Measurements from ENCODE around the gene NCLN. TPM values are rescaled to one million over a fixed set of nuclear protein-coding genes. Genes with fewer than 3 reads are reported as not detected.
A peak's percentile ranks its signal among the peaks of the same experiment; 100 is the strongest.

NCLN gene
- total and polyA plus RNA-seq, 8 donors: 16.7 to 381 (median 50.4) TPM

DNA sequence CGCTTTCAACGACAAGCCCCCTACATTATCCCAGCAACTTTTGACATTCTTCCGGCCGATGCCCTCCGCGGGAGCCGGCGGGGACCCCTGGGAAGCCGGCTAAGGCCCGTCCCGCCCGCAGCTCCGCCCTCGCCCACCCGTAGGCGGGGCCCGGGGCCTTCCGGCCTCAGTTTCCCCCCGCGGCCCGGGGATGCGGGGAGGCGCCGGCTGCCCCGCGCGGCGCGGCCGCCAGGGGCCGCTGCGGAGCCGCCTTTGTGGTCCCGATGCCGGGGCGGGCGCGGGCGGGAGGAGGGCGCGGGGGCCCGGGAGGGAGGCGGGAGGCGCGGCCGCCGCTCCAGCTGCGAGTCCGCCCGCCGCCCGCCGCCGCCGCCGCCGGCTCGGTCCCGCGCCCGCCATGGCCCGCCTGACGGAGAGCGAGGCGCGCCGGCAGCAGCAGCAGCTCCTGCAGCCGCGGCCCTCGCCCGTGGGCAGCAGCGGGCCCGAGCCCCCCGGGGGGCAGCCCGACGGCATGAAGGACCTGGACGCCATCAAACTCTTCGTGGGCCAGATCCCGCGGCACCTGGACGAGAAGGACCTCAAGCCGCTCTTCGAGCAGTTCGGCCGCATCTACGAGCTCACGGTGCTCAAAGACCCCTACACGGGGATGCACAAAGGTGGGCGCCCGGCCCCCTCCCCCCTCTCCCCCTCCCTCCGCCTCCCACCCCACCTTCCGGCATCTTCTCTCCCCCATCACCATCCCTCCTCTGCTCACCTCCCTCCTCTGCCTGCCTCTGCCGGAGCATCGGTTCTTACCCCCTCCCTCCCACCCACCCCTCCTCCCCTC is 38.8 kb downstream of the NCLN start, which contains the start of gene CELF5:
TSS of gene CELF5 (plus strand) at position 316 of the 823 bp plus-strand sequence. CDS start at position 395, 79 bp downstream.
- Histone ChIP-seq H3K9me3 (no peaks in the 10 kb centered on the region), H3K27ac (no peak within 1 kb of the TSS), H3K4me3 (peak within 1 kb of the TSS; percentile 27 to 39 (median 33)), H3K36me3 (no peaks in the 10 kb centered on the region), H3K4me1 (peaks cover 4 to 18% (median 9%) of the 10 kb centered on the region in 4 donors), H3K27me3 (peaks cover 9 to 85% (median 64%) of the 10 kb centered on the region in 3 donors)
- WGBS, 5 donors: 2 to 6% (median 3%) methylated on average over 13 to 85 of the region's 94 CpGs
- TF ChIP-seq, protein P1, sequence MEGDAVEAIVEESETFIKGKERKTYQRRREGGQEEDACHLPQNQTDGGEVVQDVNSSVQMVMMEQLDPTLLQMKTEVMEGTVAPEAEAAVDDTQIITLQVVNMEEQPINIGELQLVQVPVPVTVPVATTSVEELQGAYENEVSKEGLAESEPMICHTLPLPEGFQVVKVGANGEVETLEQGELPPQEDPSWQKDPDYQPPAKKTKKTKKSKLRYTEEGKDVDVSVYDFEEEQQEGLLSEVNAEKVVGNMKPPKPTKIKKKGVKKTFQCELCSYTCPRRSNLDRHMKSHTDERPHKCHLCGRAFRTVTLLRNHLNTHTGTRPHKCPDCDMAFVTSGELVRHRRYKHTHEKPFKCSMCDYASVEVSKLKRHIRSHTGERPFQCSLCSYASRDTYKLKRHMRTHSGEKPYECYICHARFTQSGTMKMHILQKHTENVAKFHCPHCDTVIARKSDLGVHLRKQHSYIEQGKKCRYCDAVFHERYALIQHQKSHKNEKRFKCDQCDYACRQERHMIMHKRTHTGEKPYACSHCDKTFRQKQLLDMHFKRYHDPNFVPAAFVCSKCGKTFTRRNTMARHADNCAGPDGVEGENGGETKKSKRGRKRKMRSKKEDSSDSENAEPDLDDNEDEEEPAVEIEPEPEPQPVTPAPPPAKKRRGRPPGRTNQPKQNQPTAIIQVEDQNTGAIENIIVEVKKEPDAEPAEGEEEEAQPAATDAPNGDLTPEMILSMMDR (IDR thresholded peaks at IDR 0.05): peak in 2 of 7 experiments; percentile 52 to 77
- TF ChIP-seq POLR2AphosphoS5 (IDR thresholded peaks at IDR 0.05) (no peak), POLR2A (IDR thresholded peaks at IDR 0.05) (no peak)
- intact Hi-C loops (cut with DNase I; ENCODE audit: low total_unique reads): no loop called here
- DNase-seq: peak; percentile 61 to 86

DNA sequence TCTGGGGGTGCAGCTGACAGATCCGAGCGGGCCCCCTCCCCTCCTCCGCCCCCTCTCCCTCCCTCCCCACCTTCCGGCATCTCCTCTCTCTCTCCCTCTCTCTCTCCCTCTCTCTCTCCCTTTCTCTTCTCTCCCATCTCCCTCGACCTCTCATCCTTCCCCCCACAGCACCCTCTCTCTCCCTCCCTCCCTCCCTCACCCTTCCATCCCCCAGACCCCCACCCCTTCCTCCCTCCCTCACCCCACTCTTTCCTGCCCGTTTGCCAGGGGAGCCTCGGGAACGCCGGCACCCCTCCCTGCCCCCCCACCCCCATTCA is 39.4 kb downstream of the NCLN start:
- H3K4me1 ChIP-seq: peaks cover 4 to 18% (median 9%) of the 10 kb centered on the region in 4 donors
- DNase-seq: no peak
- H3K9me3 ChIP-seq: no peaks in the 10 kb centered on the region
- 0 to 3% (median 0%) methylated on average over 5 to 9 of the region's 9 CpGs for WGBS, 5 donors
- intact Hi-C loops (cut with DNase I; ENCODE audit: low total_unique reads): no loop called here
- TF ChIP-seq, protein P1 (IDR thresholded peaks at IDR 0.05): no peak
- TF ChIP-seq POLR2A (IDR thresholded peaks at IDR 0.05): no peak
- no peak for TF ChIP-seq EP300 (IDR thresholded peaks at IDR 0.05)
- TF ChIP-seq POLR2AphosphoS5 (IDR thresholded peaks at IDR 0.05): no peak
- no peak overlapping the region for H3K4me3 ChIP-seq
- peaks cover 9 to 91% (median 65%) of the 10 kb centered on the region in 3 donors for H3K27me3 ChIP-seq
- no peak overlapping the region for H3K27ac ChIP-seq
- no peaks in the 10 kb centered on the region for H3K36me3 ChIP-seq

DNA sequence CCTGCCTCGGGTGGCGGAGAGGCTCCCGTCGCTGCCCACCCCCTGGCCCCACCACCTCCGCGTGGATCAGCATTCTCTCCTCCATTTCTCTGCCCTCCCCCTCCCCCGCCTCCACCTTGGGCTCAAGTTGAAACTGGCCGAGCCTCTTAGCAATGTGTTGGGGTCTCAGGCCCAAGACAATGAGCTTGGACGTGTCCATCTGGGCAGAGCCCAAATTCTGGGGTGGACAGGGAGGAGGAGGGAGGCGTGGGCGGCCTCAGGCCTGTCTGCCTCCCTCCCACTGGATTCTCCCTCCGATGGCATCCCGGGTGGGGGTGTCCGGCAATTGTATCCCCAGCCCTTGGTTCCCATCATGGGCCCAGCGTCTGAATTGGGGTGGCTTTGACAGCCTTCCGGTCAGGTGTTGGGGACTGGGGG is 40.0 kb downstream of the NCLN start:
- Histone ChIP-seq H3K9me3 (no peaks in the 10 kb centered on the region), H3K27ac (no peak overlapping the region), H3K4me1 (peaks cover 4 to 18% (median 9%) of the 10 kb centered on the region in 4 donors), H3K27me3 (peaks cover 9 to 96% (median 65%) of the 10 kb centered on the region in 3 donors), H3K4me3 (no peak overlapping the region), H3K36me3 (no peaks in the 10 kb centered on the region)
- WGBS, 5 donors: 20 to 46% (median 35%) methylated on average over 6 to 16 of the region's 16 CpGs
- TF ChIP-seq, protein P1 (IDR thresholded peaks at IDR 0.05): no peak
- TF ChIP-seq EP300 (IDR thresholded peaks at IDR 0.05) (no peak), POLR2AphosphoS5 (IDR thresholded peaks at IDR 0.05) (no peak), POLR2A (IDR thresholded peaks at IDR 0.05) (no peak)
- no peak for DNase-seq
- intact Hi-C loops (cut with DNase I; ENCODE audit: low total_unique reads): no loop called here

DNA sequence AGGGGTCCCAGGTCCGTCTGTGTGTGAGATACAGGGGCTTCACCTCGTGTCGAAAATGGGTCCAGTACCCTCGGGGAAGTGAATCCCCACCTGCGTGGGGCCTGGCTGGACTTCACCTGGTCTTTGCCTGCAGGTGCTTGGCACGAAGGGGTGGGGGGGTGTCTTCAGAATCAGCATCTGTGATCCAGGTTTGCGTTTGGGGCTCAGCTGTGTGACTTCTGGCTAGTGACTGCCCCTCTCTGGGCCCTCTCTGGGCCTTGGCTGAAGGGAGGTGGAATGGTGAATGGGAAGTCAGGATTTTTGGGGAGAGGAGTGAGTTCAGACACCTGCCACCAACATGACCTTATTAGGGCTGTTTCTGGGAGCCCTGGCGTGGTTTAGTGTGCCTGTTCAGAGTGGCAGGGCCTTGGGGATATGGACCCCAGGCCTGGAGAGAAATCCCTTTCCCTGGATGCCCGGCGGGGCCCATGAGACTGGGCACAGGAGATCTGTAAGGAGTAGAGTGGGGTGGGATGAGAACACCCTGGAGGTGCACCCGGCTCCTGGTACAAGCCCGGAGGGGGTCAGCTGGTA is 41.4 kb downstream of the NCLN start:
- peaks cover 9 to 97% (median 60%) of the 10 kb centered on the region in 3 donors for H3K27me3 ChIP-seq
- TF ChIP-seq POLR2A (IDR thresholded peaks at IDR 0.05): no peak
- TF ChIP-seq EP300 (IDR thresholded peaks at IDR 0.05): no peak
- TF ChIP-seq POLR2AphosphoS5 (IDR thresholded peaks at IDR 0.05): no peak
- TF ChIP-seq, protein P1 (IDR thresholded peaks at IDR 0.05): no peak
- H3K4me3 ChIP-seq: no peak overlapping the region
- H3K36me3 ChIP-seq: no peaks in the 10 kb centered on the region
- H3K27ac ChIP-seq: no peak overlapping the region
- WGBS, 5 donors: 51 to 73% (median 57%) methylated on average over 11 to 12 of the region's 12 CpGs
- intact Hi-C loops (cut with DNase I; ENCODE audit: low total_unique reads): no loop called here
- no peak for DNase-seq
- H3K4me1 ChIP-seq: peaks cover 4 to 18% (median 9%) of the 10 kb centered on the region in 4 donors
- no peaks in the 10 kb centered on the region for H3K9me3 ChIP-seq

All from stomach (tissue), 9 donors.